ENCODE results near the gene FHAD1. TPM values are rescaled to one million over a fixed set of nuclear protein-coding genes. Genes with fewer than 3 reads are reported as not detected.

The FHAD1 gene
- polyA plus RNA-seq, 1 of the 3 experiments (the other 2 are of a cell fraction), result 0.48 TPM

- TF ChIP-seq JUND (IDR thresholded peaks at IDR 0.05), result no peak
- no peak for TF ChIP-seq MXI1 (IDR thresholded peaks at IDR 0.05; ENCODE audit: low read depth, low read length)
- no peak for TF ChIP-seq SIN3A (IDR thresholded peaks at IDR 0.05; ENCODE audit: borderline replicate concordance, low read depth, low read length)
- TF ChIP-seq TEAD4 (IDR thresholded peaks at IDR 0.05; ENCODE audit: borderline replicate concordance, insufficient read depth), result no peak
- TF ChIP-seq, protein P1, sequence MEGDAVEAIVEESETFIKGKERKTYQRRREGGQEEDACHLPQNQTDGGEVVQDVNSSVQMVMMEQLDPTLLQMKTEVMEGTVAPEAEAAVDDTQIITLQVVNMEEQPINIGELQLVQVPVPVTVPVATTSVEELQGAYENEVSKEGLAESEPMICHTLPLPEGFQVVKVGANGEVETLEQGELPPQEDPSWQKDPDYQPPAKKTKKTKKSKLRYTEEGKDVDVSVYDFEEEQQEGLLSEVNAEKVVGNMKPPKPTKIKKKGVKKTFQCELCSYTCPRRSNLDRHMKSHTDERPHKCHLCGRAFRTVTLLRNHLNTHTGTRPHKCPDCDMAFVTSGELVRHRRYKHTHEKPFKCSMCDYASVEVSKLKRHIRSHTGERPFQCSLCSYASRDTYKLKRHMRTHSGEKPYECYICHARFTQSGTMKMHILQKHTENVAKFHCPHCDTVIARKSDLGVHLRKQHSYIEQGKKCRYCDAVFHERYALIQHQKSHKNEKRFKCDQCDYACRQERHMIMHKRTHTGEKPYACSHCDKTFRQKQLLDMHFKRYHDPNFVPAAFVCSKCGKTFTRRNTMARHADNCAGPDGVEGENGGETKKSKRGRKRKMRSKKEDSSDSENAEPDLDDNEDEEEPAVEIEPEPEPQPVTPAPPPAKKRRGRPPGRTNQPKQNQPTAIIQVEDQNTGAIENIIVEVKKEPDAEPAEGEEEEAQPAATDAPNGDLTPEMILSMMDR (IDR thresholded peaks at IDR 0.05), result no peak
- TF ChIP-seq YY1 (IDR thresholded peaks at IDR 0.05; ENCODE audit: low read depth), result no peak
- TF ChIP-seq TAF1 (IDR thresholded peaks at IDR 0.05; ENCODE audit: borderline replicate concordance, low read depth, low read length), result no peak
- no peak for TF ChIP-seq GATA2 (CRISPR knock-in tag; IDR thresholded peaks at IDR 0.05)
- no peak for TF ChIP-seq ZBTB33 (IDR thresholded peaks at IDR 0.05; ENCODE audit: borderline replicate concordance, low read depth)
- no peak for TF ChIP-seq RCOR1 (IDR thresholded peaks at IDR 0.05; ENCODE audit: low read length)
- TF ChIP-seq SMC3 (IDR thresholded peaks at IDR 0.05; ENCODE audit: low read depth, low read length), result no peak
- TF ChIP-seq, protein P2, sequence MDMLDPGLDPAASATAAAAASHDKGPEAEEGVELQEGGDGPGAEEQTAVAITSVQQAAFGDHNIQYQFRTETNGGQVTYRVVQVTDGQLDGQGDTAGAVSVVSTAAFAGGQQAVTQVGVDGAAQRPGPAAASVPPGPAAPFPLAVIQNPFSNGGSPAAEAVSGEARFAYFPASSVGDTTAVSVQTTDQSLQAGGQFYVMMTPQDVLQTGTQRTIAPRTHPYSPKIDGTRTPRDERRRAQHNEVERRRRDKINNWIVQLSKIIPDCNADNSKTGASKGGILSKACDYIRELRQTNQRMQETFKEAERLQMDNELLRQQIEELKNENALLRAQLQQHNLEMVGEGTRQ (IDR thresholded peaks at IDR 0.05; ENCODE audit: borderline replicate concordance, low read depth, low read length), result no peak
- no peaks in the 10 kb centered on the region for H3K27me3 ChIP-seq (ENCODE audit: insufficient read depth)
- ChIA-PET POLR2A (no interaction called here), CTCF (interaction anchor here (1.3 kb wide), 1 partner anchor 83 kb away, joined by 4 read pairs; no protein-coding TSS in a partner anchor)
- H3F3A ChIP-seq (replicated peaks; ENCODE audit: insufficient read depth), result peaks cover 10% of the 10 kb centered on the region
- no peak overlapping the region for H3K9ac ChIP-seq
- no peaks in the 10 kb centered on the region for H4K20me1 ChIP-seq (ENCODE audit: insufficient read depth)
- H3K36me3 ChIP-seq (replicated peaks in 1 of 2; ENCODE audit: control insufficient read depth in 1 of 2, insufficient read depth in 2 of 2, low read length in 1 of 2), result no peaks in the 10 kb centered on the region
- H3K9me3 ChIP-seq, result no peaks in the 10 kb centered on the region
- H3K4me3 ChIP-seq (ENCODE audit: low read depth in 2 of 2, low read length in 1 of 2), result no peak overlapping the region
- no peak overlapping the region for H3K27ac ChIP-seq (ENCODE audit: low read depth in 2 of 2, low read length in 1 of 2)
- H2AFZ ChIP-seq (ENCODE audit: low read depth), result no peak overlapping the region
- no peak for DNase-seq
- H3K79me2 ChIP-seq (ENCODE audit: insufficient read depth), result no peaks in the 10 kb centered on the region
- 92% methylated on average over 9 of the region's 9 CpGs for WGBS (ENCODE audit: low lambda C conversion rate)
- peaks cover 0 to 13% of the 10 kb centered on the region in 2 experiments; a peak in 2 of 4 replicates for H3K4me1 ChIP-seq (ENCODE audit: control insufficient read depth in 1 of 2, insufficient read depth in 2 of 2, low read depth in 1 of 2, low read length in 1 of 2)
- no peak overlapping the region for H3K4me2 ChIP-seq
- H3K9me2 ChIP-seq, result no peaks in the 10 kb centered on the region
Observed at GRCh38 chr1:15348648-15349047, 101.6 kb downstream of the FHAD1 start.

DNA sequence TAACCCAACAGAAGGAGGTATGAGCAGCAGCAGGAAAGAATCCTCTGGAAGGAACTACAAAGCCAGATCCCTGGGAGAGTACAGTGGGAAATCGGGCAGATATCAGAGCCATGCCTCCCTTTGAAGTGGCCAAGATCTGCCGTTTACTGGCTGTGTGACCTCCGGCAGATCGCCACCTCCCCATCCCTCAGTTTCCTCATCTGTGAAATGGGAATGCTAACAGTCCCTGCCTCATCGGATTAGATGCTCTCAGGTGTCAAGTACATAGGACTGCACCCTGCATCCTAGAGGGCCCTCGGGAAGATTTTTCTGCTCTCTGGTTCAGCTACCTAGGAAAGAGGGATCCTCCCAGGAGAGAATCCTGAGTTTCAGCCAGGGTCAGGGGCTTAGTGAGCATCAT lies 102.1 kb downstream of the FHAD1 start:
- no peaks in the 10 kb centered on the region for H3K79me2 ChIP-seq (ENCODE audit: insufficient read depth)
- CTCF ChIA-PET, result interaction anchor here (1.3 kb wide), 1 partner anchor 82 kb away, joined by 4 read pairs; no protein-coding TSS in a partner anchor
- no peak overlapping the region for H3K27ac ChIP-seq (ENCODE audit: low read depth in 2 of 2, low read length in 1 of 2)
- no peaks in the 10 kb centered on the region for H3K36me3 ChIP-seq (replicated peaks in 1 of 2; ENCODE audit: control insufficient read depth in 1 of 2, insufficient read depth in 2 of 2, low read length in 1 of 2)
- no peaks in the 10 kb centered on the region for H3K27me3 ChIP-seq (ENCODE audit: insufficient read depth)
- H3K9me2 ChIP-seq, result no peaks in the 10 kb centered on the region
- no peak overlapping the region for H3K9ac ChIP-seq
- no peak overlapping the region for H3K4me3 ChIP-seq (ENCODE audit: low read depth in 2 of 2, low read length in 1 of 2)
- no peak overlapping the region for H3K4me2 ChIP-seq
- no peaks in the 10 kb centered on the region for H4K20me1 ChIP-seq (ENCODE audit: insufficient read depth)
- H3F3A ChIP-seq (replicated peaks; ENCODE audit: insufficient read depth), result peaks cover 15% of the 10 kb centered on the region
- peaks cover under 1 to 15% of the 10 kb centered on the region in 2 experiments; a peak in 3 of 4 replicates for H3K4me1 ChIP-seq (ENCODE audit: control insufficient read depth in 1 of 2, insufficient read depth in 2 of 2, low read depth in 1 of 2, low read length in 1 of 2)
- POLR2A ChIA-PET, result no interaction called here
- H3K9me3 ChIP-seq, result no peaks in the 10 kb centered on the region
- WGBS (ENCODE audit: low lambda C conversion rate), result 100% methylated on average over 3 of the region's 6 CpGs
- H2AFZ ChIP-seq (ENCODE audit: low read depth), result no peak overlapping the region
- DNase-seq, result no peak
- TF ChIP-seq, protein P3, sequence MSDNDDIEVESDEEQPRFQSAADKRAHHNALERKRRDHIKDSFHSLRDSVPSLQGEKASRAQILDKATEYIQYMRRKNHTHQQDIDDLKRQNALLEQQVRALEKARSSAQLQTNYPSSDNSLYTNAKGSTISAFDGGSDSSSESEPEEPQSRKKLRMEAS (IDR thresholded peaks at IDR 0.05; ENCODE audit: low read depth), result no peak
- TF ChIP-seq YY1 (IDR thresholded peaks at IDR 0.05; ENCODE audit: low read depth) (no peak), GABPA (IDR thresholded peaks at IDR 0.05; ENCODE audit: low read depth) (no peak), IRF3 (IDR thresholded peaks at IDR 0.05; ENCODE audit: low read depth, low read length) (no peak), EZH2phosphoT487 (IDR thresholded peaks at IDR 0.05; ENCODE audit: borderline replicate concordance, low read depth) (no peak), JUND (IDR thresholded peaks at IDR 0.05) (no peak), ZBTB33 (IDR thresholded peaks at IDR 0.05; ENCODE audit: borderline replicate concordance, low read depth) (no peak), FOXJ3 (CRISPR knock-in tag; IDR thresholded peaks at IDR 0.05) (no peak), RCOR1 (IDR thresholded peaks at IDR 0.05; ENCODE audit: low read length) (no peak)

Measured in SK-N-SH (cell line).